ENCODE data around the gene GNE. TPM values are rescaled to one million over a fixed set of nuclear protein-coding genes. Genes with fewer than 3 reads are reported as not detected.
A peak's percentile ranks its signal among the peaks of the same experiment; 100 is the strongest.

Gene GNE
- total and polyA plus RNA-seq, 11 donors = 3.7 to 22.0 (median 11.8) TPM

DNA sequence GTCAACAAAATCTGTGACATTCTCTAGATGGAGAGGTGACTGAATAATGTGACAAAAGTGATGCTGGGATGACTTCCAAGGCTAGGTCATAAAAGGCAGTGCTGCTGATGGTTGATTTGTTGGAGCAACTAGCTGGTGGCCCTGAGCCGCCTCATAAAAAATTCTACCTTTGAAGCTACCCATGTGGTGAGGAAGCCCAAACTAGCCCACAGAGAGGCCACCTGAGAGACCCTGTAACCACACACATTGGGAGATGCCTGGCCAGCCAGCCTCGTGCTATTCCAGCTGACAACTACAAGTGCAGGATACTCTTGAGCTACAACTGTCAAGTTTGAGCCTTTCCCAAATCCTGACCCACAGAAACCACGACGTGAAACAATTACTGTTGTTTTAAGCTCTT, 44.9 kb downstream of the GNE start:
- H3K4me1 ChIP-seq = peaks cover 2 to 83% (median 69%) of the 10 kb centered on the region in 12 donors
- ATAC-seq (no peak), DNase-seq (no peak)
- TF ChIP-seq POLR2A (IDR thresholded peaks at IDR 0.05) = no peak
- TF ChIP-seq, protein P1, sequence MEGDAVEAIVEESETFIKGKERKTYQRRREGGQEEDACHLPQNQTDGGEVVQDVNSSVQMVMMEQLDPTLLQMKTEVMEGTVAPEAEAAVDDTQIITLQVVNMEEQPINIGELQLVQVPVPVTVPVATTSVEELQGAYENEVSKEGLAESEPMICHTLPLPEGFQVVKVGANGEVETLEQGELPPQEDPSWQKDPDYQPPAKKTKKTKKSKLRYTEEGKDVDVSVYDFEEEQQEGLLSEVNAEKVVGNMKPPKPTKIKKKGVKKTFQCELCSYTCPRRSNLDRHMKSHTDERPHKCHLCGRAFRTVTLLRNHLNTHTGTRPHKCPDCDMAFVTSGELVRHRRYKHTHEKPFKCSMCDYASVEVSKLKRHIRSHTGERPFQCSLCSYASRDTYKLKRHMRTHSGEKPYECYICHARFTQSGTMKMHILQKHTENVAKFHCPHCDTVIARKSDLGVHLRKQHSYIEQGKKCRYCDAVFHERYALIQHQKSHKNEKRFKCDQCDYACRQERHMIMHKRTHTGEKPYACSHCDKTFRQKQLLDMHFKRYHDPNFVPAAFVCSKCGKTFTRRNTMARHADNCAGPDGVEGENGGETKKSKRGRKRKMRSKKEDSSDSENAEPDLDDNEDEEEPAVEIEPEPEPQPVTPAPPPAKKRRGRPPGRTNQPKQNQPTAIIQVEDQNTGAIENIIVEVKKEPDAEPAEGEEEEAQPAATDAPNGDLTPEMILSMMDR (IDR thresholded peaks at IDR 0.05) = no peak
- intact Hi-C loops (cut with DNase I) = loop anchor here in 1 of 10 donors (5.0 kb wide), 1 partner anchor 44 kb away; the partner anchor contains the start of gene GNE
- no peaks in the 10 kb centered on the region for H3K9me3 ChIP-seq
- H3K36me3 ChIP-seq = peaks cover 0 to 95% (median 65%) of the 10 kb centered on the region in 9 donors
- no peaks in the 10 kb centered on the region for H3K27me3 ChIP-seq
- H3K4me3 ChIP-seq = no peak overlapping the region
- peak overlapping the region in 9 of 12 donors; percentile 1 to 64 (median 43) for H3K27ac ChIP-seq
- WGBS, 4 donors = 81 to 91% (median 86%) methylated on average over 3 to 4 of the region's 4 CpGs

DNA sequence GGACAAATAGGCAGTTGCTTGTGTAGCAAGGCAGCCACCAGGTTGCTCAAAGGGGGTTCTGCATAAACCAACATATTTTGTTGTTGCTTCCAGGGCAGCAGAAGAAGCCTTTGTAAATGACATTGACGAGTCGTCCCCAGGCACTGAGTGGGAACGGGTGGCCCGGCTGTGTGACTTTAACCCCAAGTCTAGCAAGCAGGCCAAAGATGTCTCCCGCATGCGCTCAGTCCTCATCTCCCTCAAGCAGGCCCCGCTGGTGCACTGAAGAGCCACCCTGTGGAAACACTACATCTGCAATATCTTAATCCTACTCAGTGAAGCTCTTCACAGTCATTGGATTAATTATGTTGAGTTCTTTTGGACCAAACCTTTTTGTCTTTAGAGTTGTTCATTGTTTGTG, 46.7 kb downstream of the GNE start:
- WGBS, 4 donors = 48 to 64% (median 60%) methylated on average over 7 of the region's 7 CpGs
- H3K4me1 ChIP-seq = peaks cover 0 to 95% (median 86%) of the 10 kb centered on the region in 12 donors
- TF ChIP-seq, protein P1 (IDR thresholded peaks at IDR 0.05) = no peak
- TF ChIP-seq POLR2A (IDR thresholded peaks at IDR 0.05) = no peak
- peaks cover 0 to 95% (median 64%) of the 10 kb centered on the region in 9 donors for H3K36me3 ChIP-seq
- ATAC-seq (peak in 2 of 4 donors; percentile 7 to 15), DNase-seq (no peak)
- no peaks in the 10 kb centered on the region for H3K27me3 ChIP-seq
- H3K4me3 ChIP-seq = no peak overlapping the region
- peak overlapping the region in 10 of 12 donors; percentile 25 to 69 (median 58) for H3K27ac ChIP-seq
- intact Hi-C loops (cut with DNase I) = loop anchor here in 1 of 10 donors (5.0 kb wide), 1 partner anchor 46 kb away; the partner anchor contains the start of gene GNE
- H3K9me3 ChIP-seq = no peaks in the 10 kb centered on the region

DNA sequence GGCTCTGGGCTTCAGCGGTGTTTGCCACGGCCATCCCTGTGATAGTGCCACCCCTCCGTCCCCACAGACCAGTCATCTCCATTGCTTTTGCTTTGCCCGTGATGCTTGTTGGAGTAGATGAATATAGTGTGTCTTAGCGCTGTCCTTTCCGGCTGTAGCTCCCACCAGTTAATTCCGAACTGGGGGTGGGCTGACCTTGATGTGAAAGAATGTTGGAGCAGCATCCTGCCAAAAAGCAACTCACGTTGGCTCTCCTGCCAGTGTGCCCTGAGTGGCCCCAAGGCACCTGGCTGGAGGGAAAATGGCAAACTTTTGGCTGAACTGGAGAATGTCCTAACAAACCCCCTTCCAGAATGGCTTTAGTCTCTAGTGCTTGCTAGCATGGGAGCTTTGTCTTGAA, 47.5 kb downstream of the GNE start:
- WGBS, 4 donors = 54 to 60% (median 58%) methylated on average over 8 of the region's 8 CpGs
- intact Hi-C loops (cut with DNase I) = loop anchor here in 1 of 10 donors (5.0 kb wide), 1 partner anchor 47 kb away; the partner anchor contains the start of gene GNE
- Histone ChIP-seq H3K27me3 (no peaks in the 10 kb centered on the region), H3K27ac (peak overlapping the region in 8 of 12 donors; percentile 25 to 69 (median 58)), H3K4me3 (no peak overlapping the region), H3K36me3 (peaks cover 0 to 99% (median 68%) of the 10 kb centered on the region in 9 donors), H3K9me3 (no peaks in the 10 kb centered on the region), H3K4me1 (peaks cover 0 to 98% (median 86%) of the 10 kb centered on the region in 12 donors)
- no peak for DNase-seq
- TF ChIP-seq POLR2A (IDR thresholded peaks at IDR 0.05) = no peak
- TF ChIP-seq, protein P1 (IDR thresholded peaks at IDR 0.05) = no peak
- ATAC-seq = no peak

DNA sequence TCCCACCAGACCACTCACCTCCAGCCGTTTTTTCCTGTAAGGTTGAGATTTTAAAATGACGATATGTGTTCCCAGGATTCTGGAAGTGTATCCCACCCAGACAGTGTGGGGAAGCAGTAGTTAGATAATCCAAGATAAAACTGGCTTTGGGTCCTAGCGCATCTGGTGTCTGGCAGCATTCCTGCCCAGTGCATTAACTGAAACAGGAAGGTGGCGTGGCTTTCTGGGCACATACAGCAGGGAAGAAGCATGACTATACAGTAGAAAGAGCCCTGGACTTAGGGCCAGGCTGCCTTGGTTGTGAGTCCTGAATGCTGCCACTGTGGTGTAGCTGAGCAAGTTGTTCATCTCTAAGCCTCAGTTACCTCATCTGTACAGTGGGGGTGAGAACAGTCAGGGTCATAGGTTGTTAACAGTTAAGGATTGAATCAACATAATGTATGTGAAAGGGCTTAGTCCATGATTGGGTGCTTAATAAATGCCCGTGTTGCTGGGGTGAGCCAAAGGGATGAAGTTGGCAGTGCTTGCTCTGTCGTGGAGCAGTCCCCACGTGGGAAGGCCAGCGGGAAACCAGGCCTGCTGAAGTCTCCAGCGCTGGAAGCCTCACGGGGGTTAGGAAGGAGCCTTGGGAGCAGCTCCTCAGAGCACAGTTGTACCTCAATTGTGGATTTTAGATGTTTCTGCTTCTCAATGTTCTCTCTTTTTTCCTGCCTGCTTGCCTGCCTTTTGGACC, 49.6 kb downstream of the GNE start:
- peaks cover 0 to 100% (median 81%) of the 10 kb centered on the region in 9 donors for H3K36me3 ChIP-seq
- 53 to 71% (median 63%) methylated on average over 10 of the region's 10 CpGs for WGBS, 4 donors

More for the DNA sequence above, 49.6 kb downstream of the GNE start:
- ATAC-seq (no peak), DNase-seq (no peak)
- intact Hi-C loops (cut with DNase I) = loop anchor here in 2 of 10 donors (5.0 to 10.0 kb wide), 3 partner anchors 46 to 119 kb away; partner anchors contain the start of gene GNE (in 1 of the 2)
- Histone ChIP-seq H3K4me1 (peaks cover 0 to 84% (median 69%) of the 10 kb centered on the region in 12 donors), H3K27ac (peak overlapping the region in 6 of 12 donors; percentile 6 to 71 (median 40)), H3K4me3 (no peak overlapping the region), H3K9me3 (no peaks in the 10 kb centered on the region), H3K27me3 (no peaks in the 10 kb centered on the region)
- TF ChIP-seq, protein P1 (IDR thresholded peaks at IDR 0.05) = no peak
- no peak for TF ChIP-seq POLR2A (IDR thresholded peaks at IDR 0.05)
